Neural cell (in vitro differentiated cells): ENCODE data around the gene NDUFS7.

ENCODE experiments used
- EP300 ChIP-seq: fragments of 450-650 bp; conservative IDR thresholded peaks from 2 replicates; pipeline ENCODE4 v1.6.1; 2014; ENCODE audit warnings: antibody characterized with exemption, mild to moderate bottlenecking, moderate library complexity; ENCODE audit not compliant: poor library complexity, severe bottlenecking
- EZH2 ChIP-seq: fragments of 200-600, 300-800 bp; shearing (Covaris generic), sonication (generic); IDR thresholded peaks from 2 replicates; pipeline ENCODE4 v1.6.1; 2014; ENCODE audit warnings: antibody characterized with exemption, low read length, borderline replicate concordance, mild to moderate bottlenecking; ENCODE audit not compliant: insufficient read depth, poor library complexity, severe bottlenecking
- MXI1 ChIP-seq: fragments of 450-650 bp; conservative IDR thresholded peaks from 2 replicates; pipeline ENCODE4 v1.6.1; 2014; ENCODE audit warnings: antibody characterized with exemption, mild to moderate bottlenecking; ENCODE audit not compliant: poor library complexity, severe bottlenecking
- POLR2AphosphoS5 ChIP-seq: IDR thresholded peaks from 2 replicates; pipeline ENCODE4 v1.6.1; 2012
- RAD21 ChIP-seq: fragments of 450-650 bp; conservative IDR thresholded peaks from 2 replicates; pipeline ENCODE4 v1.6.1; 2014; ENCODE audit warnings: antibody characterized with exemption, mild to moderate bottlenecking, moderate library complexity
- TAF1 ChIP-seq: IDR thresholded peaks from 2 replicates; pipeline ENCODE4 v1.6.1; 2012; ENCODE audit warnings: low read depth
- TF ChIP-seq, protein P1 (sequence below): fragments of 450-650 bp; IDR thresholded peaks from 2 replicates; pipeline ENCODE4 v1.5.1; 2014; ENCODE audit warnings: antibody characterized with exemption, mild to moderate bottlenecking, moderate library complexity; ENCODE audit not compliant: poor library complexity, severe bottlenecking

- TF ChIP-seq POLR2AphosphoS5: no peak
- no peak for TF ChIP-seq EP300
- TF ChIP-seq, protein P1, sequence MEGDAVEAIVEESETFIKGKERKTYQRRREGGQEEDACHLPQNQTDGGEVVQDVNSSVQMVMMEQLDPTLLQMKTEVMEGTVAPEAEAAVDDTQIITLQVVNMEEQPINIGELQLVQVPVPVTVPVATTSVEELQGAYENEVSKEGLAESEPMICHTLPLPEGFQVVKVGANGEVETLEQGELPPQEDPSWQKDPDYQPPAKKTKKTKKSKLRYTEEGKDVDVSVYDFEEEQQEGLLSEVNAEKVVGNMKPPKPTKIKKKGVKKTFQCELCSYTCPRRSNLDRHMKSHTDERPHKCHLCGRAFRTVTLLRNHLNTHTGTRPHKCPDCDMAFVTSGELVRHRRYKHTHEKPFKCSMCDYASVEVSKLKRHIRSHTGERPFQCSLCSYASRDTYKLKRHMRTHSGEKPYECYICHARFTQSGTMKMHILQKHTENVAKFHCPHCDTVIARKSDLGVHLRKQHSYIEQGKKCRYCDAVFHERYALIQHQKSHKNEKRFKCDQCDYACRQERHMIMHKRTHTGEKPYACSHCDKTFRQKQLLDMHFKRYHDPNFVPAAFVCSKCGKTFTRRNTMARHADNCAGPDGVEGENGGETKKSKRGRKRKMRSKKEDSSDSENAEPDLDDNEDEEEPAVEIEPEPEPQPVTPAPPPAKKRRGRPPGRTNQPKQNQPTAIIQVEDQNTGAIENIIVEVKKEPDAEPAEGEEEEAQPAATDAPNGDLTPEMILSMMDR: no peak
- TF ChIP-seq TAF1: no peak
- no peak for TF ChIP-seq MXI1
- no peak for TF ChIP-seq RAD21
- TF ChIP-seq EZH2: no peak
Observed at GRCh38 chr19:1410789-1411188, 27.1 kb downstream of the NDUFS7 start.
